AG04450 (cell line): ENCODE measurements around the gene MAPKAP1. TPM values are rescaled to one million over a fixed set of nuclear protein-coding genes. Genes with fewer than 3 reads are reported as not detected.

ENCODE experiments used
- CTCF ChIA-PET: fragments of 300-600, 350-600 bp; formaldehyde crosslinking; extraction: SDS; loops from one replicate; lab custom pipeline; 2022; ENCODE audit warnings: antibody characterized with exemption, inconsistent platforms; lab: Charles Lee
- POLR2A ChIA-PET: fragments of 350-600 bp; formaldehyde crosslinking; extraction: SDS; loops from one replicate; lab custom pipeline; 2021; ENCODE audit warnings: antibody characterized with exemption, inconsistent platforms; lab: Yijun Ruan, JAX
- DNase-seq: peaks from one replicate; pipeline ENCODE4 v3.0.0-alpha.2; 2011; ENCODE audit warnings: low read depth, low spot score
- H3K27ac ChIP-seq: one replicate; pipeline ENCODE4 v1.5.1; 2012; ENCODE audit warnings: low read depth, low read length, control low read depth
- H3K27me3 ChIP-seq: one replicate; pipeline ENCODE4 v1.6.0; 2012; ENCODE audit warnings: low read length; ENCODE audit not compliant: control insufficient read depth, insufficient read depth
- H3K4me3 ChIP-seq: 2 replicates; pipeline ENCODE4 v1.5.1; 2011; ENCODE audit warnings: mild to moderate bottlenecking, low read depth, low read length, control low read depth
- H3K9me3 ChIP-seq: 2 replicates; pipeline ENCODE4 v1.5.1; 2012; ENCODE audit warnings: low read length; ENCODE audit not compliant: control insufficient read depth, insufficient read depth
- polyA plus RNA-seq: library from polyadenylated mRNA; depleted of rRNA; stranded (reverse); fragments of >200 nt; gene quantifications from 2 replicates; pipeline ENCODE4 v1.2.3, GENCODE V29; 2011
- TF ChIP-seq, protein P1 (sequence below): IDR thresholded peaks from 2 replicates; pipeline ENCODE4 v1.5.1; 2011; ENCODE audit warnings: low read depth, low read length, control low read depth, inconsistent platforms

Gene MAPKAP1
- polyA plus RNA-seq, 1 experiment, result 140 TPM

DNA sequence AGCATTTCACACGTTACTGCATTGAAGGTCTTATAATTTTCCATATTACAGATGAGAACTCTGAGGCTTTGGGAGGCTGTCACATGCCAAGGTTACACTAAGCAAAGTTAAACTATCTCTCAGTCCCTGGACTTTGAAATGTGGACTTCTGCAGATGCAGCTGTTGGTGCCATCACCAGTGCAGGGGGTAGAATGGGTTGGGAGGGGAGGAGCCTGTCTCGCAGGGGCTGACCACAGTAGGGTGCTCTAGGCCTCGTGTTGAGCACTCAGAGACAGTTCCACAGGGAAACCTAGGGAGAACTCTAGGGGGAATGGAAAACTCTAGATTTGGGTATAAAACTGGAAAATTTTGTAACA is 220.9 kb downstream of the MAPKAP1 start:
- Histone ChIP-seq H3K27ac (no peak overlapping the region), H3K27me3 (no peaks in the 10 kb centered on the region), H3K4me3 (no peak overlapping the region), H3K9me3 (no peaks in the 10 kb centered on the region)
- TF ChIP-seq, protein P1, sequence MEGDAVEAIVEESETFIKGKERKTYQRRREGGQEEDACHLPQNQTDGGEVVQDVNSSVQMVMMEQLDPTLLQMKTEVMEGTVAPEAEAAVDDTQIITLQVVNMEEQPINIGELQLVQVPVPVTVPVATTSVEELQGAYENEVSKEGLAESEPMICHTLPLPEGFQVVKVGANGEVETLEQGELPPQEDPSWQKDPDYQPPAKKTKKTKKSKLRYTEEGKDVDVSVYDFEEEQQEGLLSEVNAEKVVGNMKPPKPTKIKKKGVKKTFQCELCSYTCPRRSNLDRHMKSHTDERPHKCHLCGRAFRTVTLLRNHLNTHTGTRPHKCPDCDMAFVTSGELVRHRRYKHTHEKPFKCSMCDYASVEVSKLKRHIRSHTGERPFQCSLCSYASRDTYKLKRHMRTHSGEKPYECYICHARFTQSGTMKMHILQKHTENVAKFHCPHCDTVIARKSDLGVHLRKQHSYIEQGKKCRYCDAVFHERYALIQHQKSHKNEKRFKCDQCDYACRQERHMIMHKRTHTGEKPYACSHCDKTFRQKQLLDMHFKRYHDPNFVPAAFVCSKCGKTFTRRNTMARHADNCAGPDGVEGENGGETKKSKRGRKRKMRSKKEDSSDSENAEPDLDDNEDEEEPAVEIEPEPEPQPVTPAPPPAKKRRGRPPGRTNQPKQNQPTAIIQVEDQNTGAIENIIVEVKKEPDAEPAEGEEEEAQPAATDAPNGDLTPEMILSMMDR, result no peak
- CTCF ChIA-PET, result no interaction called here
- no peak for DNase-seq
- POLR2A ChIA-PET, result no interaction called here

DNA sequence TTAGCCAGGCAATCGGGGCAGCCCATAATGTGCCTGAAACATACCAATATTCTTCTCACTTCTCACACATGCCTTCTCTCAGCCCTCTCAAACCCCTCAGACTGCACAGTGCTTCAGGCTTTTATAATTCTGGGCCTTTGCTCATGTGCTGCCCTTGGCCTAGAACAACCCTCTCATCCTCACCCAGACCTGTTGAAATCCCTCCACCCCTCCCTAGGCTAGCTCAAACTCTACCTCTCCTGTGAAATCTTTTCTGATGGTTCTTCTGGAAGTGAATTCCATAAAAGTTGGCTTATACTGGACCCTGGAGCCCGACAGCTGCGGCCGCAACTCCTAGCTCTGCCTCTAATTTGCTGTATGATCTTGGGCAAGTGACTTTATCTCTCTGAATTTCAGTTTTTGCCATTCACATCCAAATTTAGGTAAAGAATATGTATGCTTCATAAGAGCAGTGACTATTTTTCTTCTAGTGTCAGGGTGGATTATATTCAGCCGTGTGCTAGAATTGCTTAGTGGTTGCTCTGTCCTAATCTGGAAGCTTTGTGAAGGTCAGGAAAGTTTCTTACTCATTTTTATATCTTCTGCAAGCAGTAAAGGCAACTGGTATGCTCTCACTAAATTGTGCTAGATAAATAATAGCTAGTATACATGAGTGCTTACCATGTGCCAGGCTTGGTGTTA is 221.4 kb downstream of the MAPKAP1 start:
- Histone ChIP-seq H3K9me3 (no peaks in the 10 kb centered on the region), H3K27ac (peak overlapping the region; percentile 84), H3K4me3 (no peak overlapping the region), H3K27me3 (no peaks in the 10 kb centered on the region)
- ChIA-PET POLR2A (no interaction called here), CTCF (no interaction called here)
- no peak for DNase-seq
- TF ChIP-seq, protein P1, result no peak

DNA sequence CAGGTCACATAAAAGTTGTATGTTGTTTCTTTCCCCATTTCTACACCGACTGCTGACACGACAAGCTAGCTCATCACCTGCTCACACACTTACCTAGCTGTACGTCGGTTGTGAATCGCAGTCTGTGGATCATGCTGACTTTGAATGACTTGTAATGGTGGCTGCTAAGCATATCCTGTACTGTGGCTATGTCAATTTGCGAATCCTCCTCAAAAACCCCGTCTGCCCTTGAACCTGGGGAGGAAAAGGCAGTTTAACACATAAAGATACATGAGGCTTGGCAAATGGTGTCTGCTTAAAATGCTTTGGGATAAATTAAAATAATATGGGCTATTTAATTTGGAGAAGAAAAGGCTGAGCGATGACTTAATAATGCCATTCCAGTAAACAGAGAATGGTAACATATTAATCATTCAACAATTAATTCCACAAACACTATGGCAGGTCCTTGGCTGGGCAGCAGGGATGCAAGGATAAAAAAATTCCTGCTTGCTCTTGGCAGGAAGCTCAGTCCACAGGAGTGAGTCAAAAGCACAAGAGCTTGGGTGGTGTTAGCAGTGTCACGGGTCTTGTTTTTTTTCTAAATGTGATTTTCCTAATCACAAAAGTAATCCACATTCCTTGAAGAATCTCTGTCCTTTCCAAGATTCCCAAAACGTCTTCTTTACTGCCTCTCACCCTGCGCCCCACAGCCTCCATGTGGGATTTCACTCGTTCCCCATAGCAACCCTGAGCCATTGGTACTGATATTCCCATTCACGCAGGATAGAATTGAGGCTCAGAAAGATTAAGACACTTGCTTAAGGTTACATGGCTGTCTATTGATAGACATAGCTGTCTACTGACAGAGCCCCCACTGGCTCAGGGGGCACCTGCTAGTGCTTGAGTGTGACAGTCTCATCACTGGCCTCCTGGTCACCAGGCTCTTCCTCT is 222.4 kb downstream of the MAPKAP1 start:
- ChIA-PET POLR2A (interaction anchor here (0.8 kb wide), 1 partner anchor 11 kb away, joined by 6 read pairs; no protein-coding TSS in a partner anchor), CTCF (interaction anchor here (0.6 kb wide), 1 partner anchor 74 kb away, joined by 3 read pairs; no protein-coding TSS in a partner anchor)
- Histone ChIP-seq H3K27me3 (no peaks in the 10 kb centered on the region), H3K27ac (peak overlapping the region; percentile 84), H3K9me3 (no peaks in the 10 kb centered on the region), H3K4me3 (no peak overlapping the region)
- TF ChIP-seq, protein P1, result no peak
- peak; percentile 74 for DNase-seq

DNA sequence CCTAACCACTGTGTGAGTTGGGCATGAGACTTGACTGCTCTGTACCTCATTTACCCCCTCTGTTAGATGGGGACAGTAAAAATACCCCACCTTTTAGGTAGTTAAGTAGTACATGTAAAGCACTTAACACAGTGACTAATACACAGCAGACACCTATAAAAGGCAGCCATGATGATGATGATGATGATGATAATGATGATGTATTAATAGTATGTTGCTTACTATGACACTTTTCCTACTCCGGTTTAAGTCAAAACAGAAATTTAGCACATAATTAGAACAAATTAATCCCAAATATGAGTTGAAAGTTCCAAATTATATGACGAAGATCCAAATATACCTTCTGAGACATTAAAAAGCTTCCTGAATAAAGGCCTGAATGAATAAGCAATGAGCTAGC is 223.3 kb downstream of the MAPKAP1 start:
- Histone ChIP-seq H3K9me3 (no peaks in the 10 kb centered on the region), H3K27ac (no peak overlapping the region), H3K27me3 (no peaks in the 10 kb centered on the region), H3K4me3 (no peak overlapping the region)
- no peak for DNase-seq
- ChIA-PET CTCF (interaction anchor here (0.6 kb wide), 1 partner anchor 75 kb away, joined by 3 read pairs; no protein-coding TSS in a partner anchor), POLR2A (no interaction called here)
- TF ChIP-seq, protein P1, result no peak
